Measurements from ENCODE around the gene ZIC5.

DNA sequence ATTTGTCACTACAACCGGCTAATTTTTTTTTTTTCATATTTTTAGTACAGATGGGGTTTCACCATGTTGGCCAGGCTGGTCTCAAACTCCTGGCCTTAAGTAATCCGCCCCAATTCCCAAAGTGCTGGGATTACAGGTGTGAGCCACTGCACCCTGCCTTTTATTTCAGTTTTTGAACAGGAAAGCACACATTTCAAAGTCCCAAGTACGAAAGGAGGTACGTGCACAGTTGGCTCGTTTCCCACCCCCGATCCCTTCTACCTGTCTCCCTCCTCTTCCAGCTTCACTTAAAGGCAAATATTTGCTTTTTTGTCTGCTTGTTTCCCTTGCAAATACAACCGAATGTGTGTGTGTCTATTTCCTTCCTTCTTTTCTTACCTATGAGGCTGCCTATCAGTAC, 30.5 kb downstream of the ZIC5 start:
- TF ChIP-seq, protein P1, sequence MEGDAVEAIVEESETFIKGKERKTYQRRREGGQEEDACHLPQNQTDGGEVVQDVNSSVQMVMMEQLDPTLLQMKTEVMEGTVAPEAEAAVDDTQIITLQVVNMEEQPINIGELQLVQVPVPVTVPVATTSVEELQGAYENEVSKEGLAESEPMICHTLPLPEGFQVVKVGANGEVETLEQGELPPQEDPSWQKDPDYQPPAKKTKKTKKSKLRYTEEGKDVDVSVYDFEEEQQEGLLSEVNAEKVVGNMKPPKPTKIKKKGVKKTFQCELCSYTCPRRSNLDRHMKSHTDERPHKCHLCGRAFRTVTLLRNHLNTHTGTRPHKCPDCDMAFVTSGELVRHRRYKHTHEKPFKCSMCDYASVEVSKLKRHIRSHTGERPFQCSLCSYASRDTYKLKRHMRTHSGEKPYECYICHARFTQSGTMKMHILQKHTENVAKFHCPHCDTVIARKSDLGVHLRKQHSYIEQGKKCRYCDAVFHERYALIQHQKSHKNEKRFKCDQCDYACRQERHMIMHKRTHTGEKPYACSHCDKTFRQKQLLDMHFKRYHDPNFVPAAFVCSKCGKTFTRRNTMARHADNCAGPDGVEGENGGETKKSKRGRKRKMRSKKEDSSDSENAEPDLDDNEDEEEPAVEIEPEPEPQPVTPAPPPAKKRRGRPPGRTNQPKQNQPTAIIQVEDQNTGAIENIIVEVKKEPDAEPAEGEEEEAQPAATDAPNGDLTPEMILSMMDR (IDR thresholded peaks at IDR 0.05): no peak
- TF ChIP-seq EP300 (IDR thresholded peaks at IDR 0.05) (no peak), POLR2A (IDR thresholded peaks at IDR 0.05) (no peak)
